Adrenal gland (tissue), 12 donors: ENCODE data around the gene PLD1. TPM values are rescaled to one million over a fixed set of nuclear protein-coding genes. Genes with fewer than 3 reads are reported as not detected.

ENCODE experiments used
- DNase-seq, 7 donors: peaks; one replicate each; pipeline ENCODE4 v3.0.0-alpha.2; 2019 to 2020
- H3K27ac ChIP-seq, 5 donors: fragments of 200-600 bp; sonication (generic) in 4 of 5; 1 replicate in 3 of 5; 2 replicates in 2 of 5; pipeline versions ENCODE4 v1.5.1 to v1.8.0; 2016 to 2020; ENCODE audit warnings: mild to moderate bottlenecking in 1 of 5
- H3K27me3 ChIP-seq: fragments of 200-600 bp; 2 replicates; pipeline ENCODE4 v1.8.0; 2021
- H3K36me3 ChIP-seq, 2 donors: fragments of 200-600 bp; replicated peaks in 1 of 2; 1 replicate in 1 of 2; 2 replicates in 1 of 2; pipeline versions ENCODE4 v1.5.1 to v1.8.0; 2018 to 2022
- H3K4me1 ChIP-seq, 2 donors: fragments of 200-600 bp; replicated peaks in 1 of 2; 1 replicate in 1 of 2; 2 replicates in 1 of 2; pipeline versions ENCODE4 v1.5.1 to v1.8.0; 2018 to 2021
- H3K4me3 ChIP-seq, 4 donors: fragments of 200-600 bp; sonication (generic) in 3 of 4; one replicate each; pipeline ENCODE4 v1.5.1; 2016 to 2018
- H3K9me3 ChIP-seq, 3 donors: fragments of 200-600 bp; sonication (generic) in 1 of 3; replicated peaks in 1 of 3; 1 replicate in 2 of 3; 2 replicates in 1 of 3; pipeline versions ENCODE4 v1.5.1 to v1.8.0; 2016 to 2021
- POLR2A ChIP-seq, 2 donors: fragments of 450-650 bp; IDR thresholded peaks; one replicate each; pipeline ENCODE4 v1.6.1; 2017; ENCODE audit warnings: antibody characterized with exemption in 2 of 2, mild to moderate bottlenecking in 2 of 2, moderate library complexity in 1 of 2
- WGBS, 4 donors: extraction: QIAGEN DNeasy Blood & Tissue Kit in 2 of 4; methylation state at CpG; one replicate each; pipeline versions ENCODE4 v1.1.5 to v1.1.7; 2013 to 2017; 5-methylcytosine and 5-hydroxymethylcytosine counted together
- intact Hi-C, 2 donors: fragments of 100-400 bp; cut with DNase I; formaldehyde crosslinking; loops; one replicate each; pipeline versions ENCODE4 v1.14.1 to v1.15.0; 2022 to 2023
- polyA plus RNA-seq, 3 donors: library from polyadenylated mRNA; stranded (reverse); fragments of 200-250 nt in 2 of 3; fragments of 350-450 nt in 1 of 3; fragmentation: Illumina TruSeq in 1 of 3; extraction: RNeasy Lipid Tissue Mini Kit (QIAGEN cat#74804) in 1 of 3; gene quantifications; one replicate each; pipeline ENCODE4 v1.2.3, GENCODE V29; 2013 to 2014
- total RNA-seq, 9 donors: library from RNA; depleted of rRNA in 4 of 9; stranded (reverse); fragments of >200 nt in 4 of 9; fragments of 120-200 nt in 1 of 9; fragmentation: NEBNext Ultra II Directional in 1 of 9; extraction: Animal tissue kit (Norgen Biotek cat#: 25700) in 1 of 9; gene quantifications; one replicate each; pipeline versions ENCODE4 v1.1.0 to v1.2.4, GENCODE V29; 2013 to 2023
- TF ChIP-seq, protein P1 (sequence below), 6 experiments: fragments of 450-650 bp in 4 of 6; fragments of 200-600 bp in 2 of 6; sonication (generic) in 1 of 6; IDR thresholded peaks; 1 replicate in 5 of 6; 2 replicates in 1 of 6; pipeline versions ENCODE4 v1.5.1 to v1.8.0; 2016 to 2021; ENCODE audit warnings: antibody characterized with exemption in 6 of 6, mild to moderate bottlenecking in 2 of 6, moderate library complexity in 1 of 6
- donor health status: healthy with polysubstance abuse.
- donor health status: Bipolar disorder and iron deficiency.
- donor health status: DM: yes; HTN: yes; CAD: no.
- donor health status: DM: no; HTN: no; CAD: no.
- donor health status: DM: no; HTN: no; CAD: no.
- donor health status: DM: yes; HTN: yes; CAD: no.

PLD1 gene
- total and polyA plus RNA-seq, 12 donors: 25.7 to 178 (median 94.5) TPM

DNA sequence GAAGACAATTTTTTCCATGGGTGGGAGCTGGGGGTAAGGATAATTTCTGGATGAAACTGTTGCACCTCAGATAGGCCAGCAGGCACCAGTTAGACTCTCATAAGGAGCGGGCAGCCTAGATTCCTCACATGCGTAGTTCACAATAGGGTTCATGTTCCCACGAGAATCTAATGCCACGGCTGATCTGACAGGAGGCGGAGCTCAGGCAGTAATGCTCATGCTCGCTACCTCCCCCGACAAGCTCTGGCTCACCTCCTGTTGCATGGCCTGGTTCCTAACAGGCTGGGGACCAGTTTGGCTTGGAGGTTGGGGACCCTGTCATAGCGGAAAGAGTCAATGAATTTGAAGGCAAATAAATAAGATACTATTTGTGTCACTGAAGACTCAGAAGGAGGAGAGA lies 105.5 kb downstream of the PLD1 start:
- no peaks in the 10 kb centered on the region for H3K4me1 ChIP-seq
- 92 to 95% (median 94%) methylated on average over 8 of the region's 8 CpGs for WGBS, 4 donors

GRCh38 chr3:171704002-171704401 lies 106.3 kb downstream of the PLD1 start:
- Histone ChIP-seq H3K36me3 (no peaks in the 10 kb centered on the region), H3K27ac (no peak overlapping the region), H3K27me3 (no peaks in the 10 kb centered on the region), H3K9me3 (peaks cover 0 to 7% (median 4%) of the 10 kb centered on the region in 3 donors), H3K4me1 (no peaks in the 10 kb centered on the region), H3K4me3 (no peak overlapping the region)
- TF ChIP-seq POLR2A (IDR thresholded peaks at IDR 0.05): no peak
- TF ChIP-seq, protein P1, sequence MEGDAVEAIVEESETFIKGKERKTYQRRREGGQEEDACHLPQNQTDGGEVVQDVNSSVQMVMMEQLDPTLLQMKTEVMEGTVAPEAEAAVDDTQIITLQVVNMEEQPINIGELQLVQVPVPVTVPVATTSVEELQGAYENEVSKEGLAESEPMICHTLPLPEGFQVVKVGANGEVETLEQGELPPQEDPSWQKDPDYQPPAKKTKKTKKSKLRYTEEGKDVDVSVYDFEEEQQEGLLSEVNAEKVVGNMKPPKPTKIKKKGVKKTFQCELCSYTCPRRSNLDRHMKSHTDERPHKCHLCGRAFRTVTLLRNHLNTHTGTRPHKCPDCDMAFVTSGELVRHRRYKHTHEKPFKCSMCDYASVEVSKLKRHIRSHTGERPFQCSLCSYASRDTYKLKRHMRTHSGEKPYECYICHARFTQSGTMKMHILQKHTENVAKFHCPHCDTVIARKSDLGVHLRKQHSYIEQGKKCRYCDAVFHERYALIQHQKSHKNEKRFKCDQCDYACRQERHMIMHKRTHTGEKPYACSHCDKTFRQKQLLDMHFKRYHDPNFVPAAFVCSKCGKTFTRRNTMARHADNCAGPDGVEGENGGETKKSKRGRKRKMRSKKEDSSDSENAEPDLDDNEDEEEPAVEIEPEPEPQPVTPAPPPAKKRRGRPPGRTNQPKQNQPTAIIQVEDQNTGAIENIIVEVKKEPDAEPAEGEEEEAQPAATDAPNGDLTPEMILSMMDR (IDR thresholded peaks at IDR 0.05): peak; percentile 16 to 49 (median 36)
- peak in 4 of 7 donors; percentile 15 to 39 (median 28) for DNase-seq
- WGBS, 4 donors: 20 to 44% (median 35%) methylated on average over 2 of the region's 2 CpGs
- intact Hi-C loops: loop anchor here in 1 of 2 donors (10.0 kb wide), 1 partner anchor 61 kb away; no protein-coding TSS in a partner anchor

More for the DNA sequence above, 105.5 kb downstream of the PLD1 start:
- H3K9me3 ChIP-seq: peaks cover 0 to 7% (median 4%) of the 10 kb centered on the region in 3 donors
- DNase-seq: no peak
- no peaks in the 10 kb centered on the region for H3K27me3 ChIP-seq
- no peak overlapping the region for H3K27ac ChIP-seq
- TF ChIP-seq, protein P1 (IDR thresholded peaks at IDR 0.05): no peak
- TF ChIP-seq POLR2A (IDR thresholded peaks at IDR 0.05): no peak
- no peaks in the 10 kb centered on the region for H3K36me3 ChIP-seq
- no peak overlapping the region for H3K4me3 ChIP-seq
- intact Hi-C loops: loop anchor here in 1 of 2 donors (10.0 kb wide), 1 partner anchor 60 kb away; no protein-coding TSS in a partner anchor

GRCh38 chr3:171703144-171703543 lies 107.1 kb downstream of the PLD1 start:
- Histone ChIP-seq H3K36me3 (no peaks in the 10 kb centered on the region), H3K27me3 (no peaks in the 10 kb centered on the region), H3K27ac (no peak overlapping the region), H3K9me3 (peaks cover 0 to 7% (median 4%) of the 10 kb centered on the region in 3 donors), H3K4me1 (no peaks in the 10 kb centered on the region), H3K4me3 (no peak overlapping the region)
- no peak for TF ChIP-seq POLR2A (IDR thresholded peaks at IDR 0.05)
- TF ChIP-seq, protein P1 (IDR thresholded peaks at IDR 0.05): no peak
- intact Hi-C loops: loop anchor here in 1 of 2 donors (10.0 kb wide), 1 partner anchor 62 kb away; no protein-coding TSS in a partner anchor
- no peak for DNase-seq
- WGBS, 4 donors: 97 to 99% (median 97%) methylated on average over 2 of the region's 2 CpGs

DNA sequence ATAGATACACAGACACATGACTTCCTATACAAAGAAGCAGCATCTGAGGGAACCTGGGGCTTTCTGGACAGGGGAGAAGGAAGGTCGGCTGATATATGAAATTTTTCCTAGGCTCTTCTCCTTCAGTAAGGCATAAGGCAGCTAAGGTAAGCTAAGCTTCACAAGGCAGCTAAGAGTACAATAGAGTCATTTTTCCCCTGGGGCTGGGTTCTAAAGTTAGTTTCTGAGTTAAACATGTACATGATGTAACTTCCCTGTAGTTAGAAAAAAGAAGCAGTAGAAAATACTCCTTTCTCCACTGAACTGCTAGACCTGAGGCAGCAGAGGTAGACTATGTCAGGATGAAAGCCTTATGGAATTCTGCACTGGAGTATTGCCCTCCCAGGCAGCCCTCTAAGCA lies 109.6 kb downstream of the PLD1 start:
- no peaks in the 10 kb centered on the region for H3K27me3 ChIP-seq
- peaks cover 0 to 7% (median 4%) of the 10 kb centered on the region in 3 donors for H3K9me3 ChIP-seq
- H3K27ac ChIP-seq: no peak overlapping the region
- intact Hi-C loops: loop anchor here in 1 of 2 donors (10.0 kb wide), 1 partner anchor 64 kb away; no protein-coding TSS in a partner anchor
- WGBS, 4 donors: 77 to 95% (median 87%) methylated on average over 1 of the region's 1 CpG
- H3K4me3 ChIP-seq: no peak overlapping the region
- no peaks in the 10 kb centered on the region for H3K36me3 ChIP-seq
- H3K4me1 ChIP-seq: peaks cover 1 to 7% of the 10 kb centered on the region in 2 donors
- DNase-seq: no peak
- no peak for TF ChIP-seq POLR2A (IDR thresholded peaks at IDR 0.05)
- TF ChIP-seq, protein P1 (IDR thresholded peaks at IDR 0.05): no peak
